Hippocampal formation (tissue), 2 donors: ENCODE results near the gene POU6F2.
"Not testable (repeated sequence)": the region's sequence is repeated elsewhere in the genome, so short reads cannot be mapped to it uniquely, and the experiment has no call there.

Source experiments
- DNase-seq, 2 donors: peaks; one replicate each; lab custom pipeline; 2025; lab: John Stamatoyannopoulos, UW

The POU6F2 gene

GRCh38 chr7:38992203-38992602 lies 14.5 kb downstream of the POU6F2 start:
- DNase-seq = no peak

GRCh38 chr7:39001595-39001994 lies 23.9 kb downstream of the POU6F2 start:
- no peak for DNase-seq

GRCh38 chr7:39002755-39003154 lies 25.0 kb downstream of the POU6F2 start:
- no peak for DNase-seq

- DNase-seq = no peak
These were observed 27.3 kb downstream of the POU6F2 start for GRCh38 chr7:39005036-39005435.

GRCh38 chr7:39005461-39005860 lies 27.8 kb downstream of the POU6F2 start:
- DNase-seq = no peak

- not testable (repeated sequence) for DNase-seq
These were observed 35.6 kb downstream of the POU6F2 start for GRCh38 chr7:39013049-39013939.

GRCh38 chr7:39016609-39017008 lies 38.9 kb downstream of the POU6F2 start:
- no peak for DNase-seq

- DNase-seq = no peak
These were observed 39.7 kb downstream of the POU6F2 start for GRCh38 chr7:39017369-39017915.

GRCh38 chr7:39022796-39023195 lies 45.1 kb downstream of the POU6F2 start:
- no peak for DNase-seq

GRCh38 chr7:39027491-39027890 lies 49.8 kb downstream of the POU6F2 start:
- DNase-seq = no peak

GRCh38 chr7:39033885-39034624 lies 56.3 kb downstream of the POU6F2 start:
- no peak for DNase-seq

- no peak for DNase-seq
These were observed 57.4 kb downstream of the POU6F2 start for GRCh38 chr7:39035156-39035555.

- DNase-seq = no peak
These were observed 58.2 kb downstream of the POU6F2 start for GRCh38 chr7:39035903-39036302.

GRCh38 chr7:39042670-39043069 lies 65.0 kb downstream of the POU6F2 start:
- no peak for DNase-seq

GRCh38 chr7:39043531-39043930 lies 65.8 kb downstream of the POU6F2 start:
- no peak for DNase-seq

GRCh38 chr7:39044489-39044888 lies 66.8 kb downstream of the POU6F2 start:
- DNase-seq = no peak

- DNase-seq = no peak
These were observed 67.5 kb downstream of the POU6F2 start for GRCh38 chr7:39045231-39045630.

GRCh38 chr7:39051279-39051678 lies 73.6 kb downstream of the POU6F2 start:
- DNase-seq = no peak

GRCh38 chr7:39051707-39052106 lies 74.0 kb downstream of the POU6F2 start:
- no peak for DNase-seq

- no peak for DNase-seq
These were observed 77.0 kb downstream of the POU6F2 start for GRCh38 chr7:39054731-39055130.

GRCh38 chr7:39056153-39056552 lies 78.4 kb downstream of the POU6F2 start:
- no peak for DNase-seq

- DNase-seq = no peak
These were observed 85.1 kb downstream of the POU6F2 start for GRCh38 chr7:39062811-39063210.

GRCh38 chr7:39069031-39069430 lies 91.3 kb downstream of the POU6F2 start:
- no peak for DNase-seq
